NCI-H146 (cell line): ENCODE measurements around the gene RGMA.
A peak's percentile ranks its signal among the peaks of the same experiment; 100 is the strongest.

ENCODE experiments used
- DNase-seq: peaks from one replicate; lab custom pipeline; 2025; lab: John Stamatoyannopoulos, UW

RGMA gene

DNA sequence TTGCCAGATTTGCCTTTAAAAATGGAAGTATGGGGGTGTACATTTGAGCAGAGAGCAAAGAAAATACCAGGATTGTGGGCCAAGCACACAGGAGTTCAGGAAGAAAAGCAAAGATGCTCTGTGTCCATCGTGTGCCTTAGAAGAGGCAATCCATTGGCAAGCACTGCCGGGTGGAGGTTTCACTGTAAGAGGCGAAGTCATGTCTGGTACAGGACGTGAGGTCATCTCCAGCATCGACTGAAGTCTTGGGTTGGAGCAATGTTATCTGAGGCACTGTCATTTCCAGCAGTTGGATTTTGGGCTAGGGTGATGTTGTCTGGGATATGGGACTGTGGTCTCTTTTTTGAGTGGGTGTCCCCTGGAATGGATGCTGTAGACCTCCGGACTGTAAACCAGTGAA, 4.8 kb upstream of the RGMA start:
- DNase-seq, result no peak

DNA sequence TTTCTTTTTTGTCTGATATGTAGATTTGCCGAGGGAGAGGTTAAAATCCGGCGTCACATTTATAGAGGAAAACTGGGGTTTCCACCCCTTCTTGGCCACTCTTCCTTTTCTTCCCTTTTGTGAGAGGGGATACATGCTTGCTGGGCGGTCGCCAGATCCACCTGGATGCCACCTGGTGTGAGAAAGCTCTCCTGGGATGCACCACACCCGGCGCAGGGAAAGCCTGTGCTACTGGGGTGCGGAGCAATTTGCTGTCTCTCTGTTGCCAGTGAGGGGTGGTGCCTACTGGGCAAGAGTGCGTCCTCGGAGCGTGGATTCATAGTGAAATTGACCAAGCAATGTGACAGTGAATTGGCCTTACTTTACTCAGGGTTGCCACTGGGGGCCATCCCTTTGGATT, 2.5 kb upstream of the RGMA start:
- DNase-seq, result no peak

DNA sequence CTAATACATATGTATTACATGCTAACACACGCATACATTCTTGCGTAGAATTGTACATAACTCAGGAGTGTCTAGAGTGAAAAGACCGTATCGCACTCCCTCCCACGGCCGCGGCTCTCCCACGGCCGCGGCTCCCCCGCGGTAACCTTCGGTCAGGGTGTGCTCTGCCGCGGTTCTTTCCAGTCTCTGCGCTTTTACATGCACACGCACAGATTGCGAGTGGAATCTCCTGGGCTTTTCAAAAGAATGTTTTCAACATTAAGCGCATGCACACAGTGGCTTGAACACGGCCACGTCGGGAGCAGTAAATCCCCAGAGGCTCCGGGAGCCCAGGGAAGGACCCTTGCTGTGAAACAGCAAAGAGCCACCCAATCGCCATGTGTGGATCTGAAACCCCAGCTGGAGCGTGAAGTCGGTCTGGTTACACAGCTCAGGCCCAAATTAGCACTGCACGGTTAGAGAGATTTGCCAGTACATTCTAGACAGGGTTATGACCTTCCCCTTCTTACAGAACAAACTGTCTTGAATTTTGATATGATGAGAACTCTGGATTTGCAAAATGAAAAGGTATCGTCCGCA, 805 bp upstream of the RGMA start:
- peak; percentile 58 for DNase-seq

DNA sequence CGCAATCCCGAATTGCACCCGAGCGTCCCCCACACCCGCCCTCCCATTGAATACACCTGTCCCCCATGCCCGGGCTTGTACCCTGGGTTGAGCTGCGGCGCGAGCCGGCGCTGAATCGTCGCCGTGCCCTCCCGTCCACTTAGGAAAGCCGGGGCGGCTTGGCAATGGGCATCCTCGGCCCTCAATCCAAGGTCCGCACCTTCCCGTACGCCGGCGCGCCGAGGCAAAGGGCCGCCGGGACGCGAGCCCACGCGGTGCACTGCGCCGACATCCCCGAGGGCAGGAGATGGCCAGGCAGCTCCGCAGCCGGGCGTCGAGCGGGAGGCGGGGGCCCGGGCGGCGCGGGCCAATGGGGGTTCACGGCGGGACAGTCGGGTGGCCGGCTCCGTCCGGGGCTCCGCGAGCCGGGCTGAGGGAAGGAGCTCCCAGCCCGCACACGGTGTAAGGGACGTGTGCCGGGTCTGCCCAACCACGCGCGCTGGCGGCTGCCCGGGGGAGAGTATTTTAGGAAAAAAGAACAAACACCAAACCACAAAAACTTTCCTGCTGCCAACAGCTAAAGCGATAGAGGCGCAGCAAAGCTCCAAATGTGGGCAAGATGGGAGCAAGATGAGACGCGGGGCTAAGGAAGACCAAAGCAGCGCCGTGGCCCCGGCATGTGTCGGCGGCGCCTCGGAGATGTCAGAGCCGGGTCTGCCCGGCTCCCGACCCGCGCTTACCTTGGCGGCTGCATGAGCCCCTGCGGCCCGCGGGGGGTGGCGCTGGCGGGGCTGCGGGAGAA, 621 bp downstream of the RGMA start:
- peak; percentile 75 for DNase-seq

DNA sequence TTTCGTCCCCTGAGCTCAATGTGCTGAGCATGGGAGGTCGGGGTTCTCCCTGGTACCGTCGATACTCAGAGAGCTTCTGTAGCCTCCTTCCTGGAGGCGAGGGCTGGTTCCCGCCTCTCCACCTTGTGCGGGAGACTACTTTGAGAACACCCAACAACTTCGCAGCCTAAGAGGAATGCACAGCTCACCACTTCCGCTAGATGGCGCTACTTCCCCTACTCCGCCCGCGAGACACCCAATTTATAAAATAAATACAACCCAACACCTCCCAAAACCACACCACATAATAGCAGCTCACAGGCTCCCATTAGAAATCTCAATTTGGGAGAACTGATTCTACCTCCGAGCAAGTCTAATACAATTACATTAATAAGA, 1.2 kb downstream of the RGMA start:
- peak; percentile 80 for DNase-seq

DNA sequence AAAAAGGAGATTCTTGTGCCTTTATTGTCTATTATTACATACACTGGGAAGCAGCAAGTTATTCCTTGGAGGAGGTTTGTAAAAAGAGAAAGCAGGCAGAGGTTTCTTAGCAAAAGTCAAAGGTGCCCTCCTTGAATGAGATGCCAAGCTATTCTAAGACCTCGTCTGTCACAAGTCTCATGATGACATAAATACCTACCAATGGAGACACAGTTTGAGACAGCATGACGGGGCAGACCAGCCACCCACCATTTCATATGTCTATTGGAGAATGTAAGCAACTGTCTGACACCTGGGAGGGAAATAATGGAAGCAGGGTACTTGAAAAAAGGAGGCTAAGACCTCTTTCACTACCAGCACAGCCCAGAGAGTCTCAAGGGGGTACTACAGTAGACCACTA, 2.2 kb downstream of the RGMA start:
- no peak for DNase-seq

DNA sequence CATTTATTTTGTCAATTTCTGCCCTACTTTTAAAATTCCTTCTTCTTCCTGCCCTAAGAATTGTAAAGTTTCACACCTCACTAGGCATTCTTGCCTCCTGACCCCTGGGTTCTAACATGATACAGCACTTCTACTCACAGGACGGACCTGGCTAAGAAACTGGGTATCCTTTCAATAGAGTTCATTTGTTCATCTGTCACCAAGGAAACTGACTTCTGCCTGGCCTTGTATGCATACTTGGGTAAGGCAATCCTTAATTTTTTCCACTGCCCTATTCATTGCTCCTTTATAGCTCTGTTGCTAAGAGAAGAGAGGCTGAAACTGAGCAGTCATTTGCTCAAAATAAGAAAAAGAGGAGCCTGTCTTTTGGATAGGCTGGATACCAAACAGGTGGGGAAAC, 3.3 kb downstream of the RGMA start:
- DNase-seq, result no peak

DNA sequence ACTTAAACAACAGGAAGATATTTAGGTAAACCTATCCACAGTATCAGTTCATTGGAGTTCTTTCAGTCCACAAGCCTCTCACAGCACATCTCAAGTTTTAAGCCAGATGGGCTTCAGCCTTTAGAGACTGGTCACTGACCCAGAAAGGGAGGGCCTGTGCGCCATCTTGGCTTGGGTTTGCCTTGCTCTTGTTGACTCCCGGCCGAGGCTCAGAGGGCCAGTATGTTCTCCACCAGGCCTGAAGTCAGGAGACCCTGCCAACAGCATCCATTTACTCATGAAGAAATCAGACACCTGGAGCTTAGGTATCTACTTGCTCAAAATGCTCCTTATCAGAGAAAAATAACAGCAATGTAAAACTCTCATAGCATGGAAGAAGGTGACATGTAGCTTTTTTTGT, 6.2 kb downstream of the RGMA start:
- no peak for DNase-seq

DNA sequence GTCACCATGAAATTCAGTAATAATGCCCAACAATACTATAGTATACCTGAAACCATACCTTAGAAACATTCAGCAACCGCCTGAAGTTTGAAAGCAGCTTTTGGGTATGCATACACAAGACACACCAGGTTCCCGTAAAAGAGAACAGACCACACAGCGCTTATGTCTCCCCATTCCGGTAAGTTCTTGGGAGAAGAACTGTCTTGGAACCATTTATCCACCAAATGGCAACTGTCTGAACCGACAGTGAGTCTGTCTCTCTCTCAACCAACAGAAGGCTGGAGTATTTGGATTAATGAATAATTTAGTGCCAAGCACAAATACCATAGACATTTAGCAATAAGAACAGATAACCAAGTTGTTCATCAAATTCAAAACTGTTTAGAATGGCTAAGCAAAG, 7.6 kb downstream of the RGMA start:
- DNase-seq, result no peak

DNA sequence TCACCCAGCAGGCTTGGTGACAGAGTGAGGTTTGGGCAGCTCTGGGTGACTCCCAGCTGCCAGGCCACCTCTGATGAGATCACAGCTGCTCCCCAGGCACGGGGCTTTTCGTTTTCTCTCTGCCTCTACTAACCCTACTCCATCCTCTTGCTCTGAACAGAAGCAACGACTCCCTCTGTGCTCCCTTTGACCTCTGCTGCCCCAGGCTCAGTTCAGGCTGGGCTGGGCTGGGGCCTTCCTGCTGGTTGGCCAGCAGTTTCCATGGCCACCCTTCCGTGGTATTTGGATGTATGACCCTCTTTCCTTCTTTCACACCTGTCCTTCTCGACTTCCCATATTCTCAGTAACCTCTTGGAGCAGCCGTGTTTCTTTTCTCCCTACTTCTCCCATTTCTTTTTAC, 8.6 kb downstream of the RGMA start:
- no peak for DNase-seq

DNA sequence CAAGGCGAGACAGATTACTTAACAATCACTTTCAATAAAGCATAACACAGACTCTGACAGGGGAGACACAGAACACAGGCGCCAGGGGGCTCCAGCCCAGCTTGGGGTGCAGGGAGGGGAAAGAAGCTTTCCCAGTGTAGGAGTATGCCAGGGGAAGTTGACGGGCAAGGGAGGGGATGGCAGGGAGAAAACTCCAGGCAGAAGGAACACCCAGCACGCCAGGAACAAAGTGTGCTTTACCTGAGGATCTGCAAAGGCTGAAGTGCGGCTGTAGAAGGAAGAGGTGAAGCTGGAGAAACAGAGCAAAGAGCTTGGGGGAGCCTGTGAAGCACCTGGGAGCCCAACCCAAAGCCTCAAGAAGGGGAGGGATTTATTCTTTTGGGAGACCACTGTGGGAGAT, 12.1 kb downstream of the RGMA start:
- no peak for DNase-seq

DNA sequence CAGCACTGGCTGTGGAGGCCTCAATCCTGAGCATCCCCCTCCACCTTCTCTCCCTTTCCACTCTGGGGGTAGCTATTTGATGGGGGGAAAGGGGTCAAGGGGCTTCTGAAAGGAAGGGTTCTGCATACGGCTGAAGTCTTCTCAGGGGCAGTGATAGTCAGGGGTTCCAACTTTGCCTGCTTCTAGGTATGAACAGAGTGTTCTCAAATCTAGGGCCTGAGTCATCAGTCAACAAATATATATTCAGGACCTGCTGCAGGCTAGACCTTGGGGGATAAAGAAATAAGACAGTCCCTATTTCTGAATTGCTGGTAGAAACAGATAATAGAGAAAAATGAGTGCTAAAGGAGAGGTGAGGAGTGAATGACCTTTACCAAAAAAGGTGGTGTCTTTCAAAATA, 12.8 kb downstream of the RGMA start:
- no peak for DNase-seq

DNA sequence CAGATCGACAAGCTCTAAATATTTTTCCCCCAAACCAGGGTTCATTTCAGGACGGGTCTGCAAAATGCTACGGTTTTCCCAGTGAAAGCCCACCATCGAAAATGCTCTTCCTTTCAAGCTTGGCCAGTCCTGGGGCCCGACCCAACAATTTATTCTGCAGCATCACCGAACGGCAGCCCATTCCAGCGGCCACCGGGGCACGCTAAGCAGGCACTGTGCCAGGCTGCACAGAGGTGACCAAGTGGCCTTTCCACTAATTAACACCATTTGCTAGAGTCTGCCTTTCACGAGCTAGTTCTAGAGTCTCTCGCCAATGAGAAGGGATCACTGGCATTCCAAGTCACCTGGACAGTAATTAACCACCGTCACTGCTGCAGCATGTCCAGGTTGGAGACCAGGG, 14.4 kb downstream of the RGMA start:
- DNase-seq, result no peak

DNA sequence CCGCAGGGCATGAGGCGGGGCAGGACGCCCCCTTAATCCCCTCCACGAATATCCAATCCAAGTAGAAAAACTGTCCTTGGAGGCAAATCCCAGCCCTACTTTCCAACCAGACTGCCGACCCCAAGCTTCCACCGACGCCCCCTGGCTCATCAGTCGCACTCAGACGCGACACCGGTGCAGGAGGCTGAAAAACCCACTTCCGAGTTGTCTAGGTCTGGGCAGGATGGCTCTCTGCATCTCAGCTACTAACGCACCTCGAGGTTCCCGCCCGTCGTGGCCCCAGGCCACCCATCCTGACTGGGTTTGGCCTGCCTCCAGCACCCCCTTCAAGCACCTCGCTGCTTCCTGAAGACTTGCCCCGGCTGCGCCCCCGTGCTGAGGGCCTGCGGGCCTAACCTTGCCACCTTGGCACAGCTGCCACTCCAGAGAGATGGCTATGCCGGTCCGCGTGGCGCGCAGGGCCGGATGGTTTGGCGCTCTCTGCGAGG, 15.5 kb downstream of the RGMA start:
- DNase-seq, result no peak

DNA sequence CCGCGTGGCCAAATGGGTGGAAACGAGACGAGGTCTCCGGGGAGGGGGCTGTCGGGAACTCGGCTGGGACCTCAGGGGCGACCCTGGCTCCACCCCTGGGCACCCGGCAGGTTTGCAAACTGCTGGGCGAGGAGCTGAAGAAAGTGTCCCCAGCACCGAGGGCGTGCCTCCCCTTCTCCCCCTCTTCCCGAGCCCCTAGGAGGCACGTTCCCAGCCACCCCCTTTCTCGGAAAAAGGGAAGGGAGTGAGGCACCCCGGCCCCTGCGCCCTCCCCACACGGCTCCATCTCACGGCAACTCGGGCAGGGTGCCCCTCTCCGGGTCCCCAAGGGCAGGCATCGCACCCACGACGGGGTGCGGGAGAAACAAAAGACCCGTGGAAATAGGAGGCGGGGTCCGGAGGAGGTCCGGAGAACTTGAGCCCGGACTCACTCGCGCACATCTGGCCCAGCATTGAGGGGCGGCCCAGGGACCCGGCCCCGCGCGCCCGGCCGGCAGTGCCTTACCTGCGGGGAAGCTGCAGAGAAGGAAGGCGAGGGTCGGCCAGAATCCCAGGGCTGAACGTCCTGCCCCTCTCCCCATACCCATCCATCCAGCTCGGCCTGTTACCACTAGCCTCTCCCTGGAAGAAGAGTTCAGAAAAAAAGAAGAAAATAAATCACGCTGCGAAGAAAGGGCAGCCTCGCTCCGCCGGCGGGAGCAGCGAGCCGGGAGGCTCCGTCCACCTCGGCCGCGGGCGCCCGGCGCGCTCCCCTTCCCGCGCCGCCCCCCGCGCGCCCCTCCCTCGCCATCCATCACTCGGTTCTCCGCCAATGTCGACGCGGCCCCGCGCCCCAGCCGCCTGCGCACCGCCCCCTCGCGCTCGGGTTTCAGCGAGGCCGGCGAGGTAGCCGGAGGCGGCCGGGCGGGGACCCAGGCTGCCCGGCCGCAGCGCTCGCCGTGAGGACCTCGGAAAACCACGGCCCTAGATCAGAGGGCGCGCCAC, 16.3 kb downstream of the RGMA start:
- peak; percentile 87 for DNase-seq

DNA sequence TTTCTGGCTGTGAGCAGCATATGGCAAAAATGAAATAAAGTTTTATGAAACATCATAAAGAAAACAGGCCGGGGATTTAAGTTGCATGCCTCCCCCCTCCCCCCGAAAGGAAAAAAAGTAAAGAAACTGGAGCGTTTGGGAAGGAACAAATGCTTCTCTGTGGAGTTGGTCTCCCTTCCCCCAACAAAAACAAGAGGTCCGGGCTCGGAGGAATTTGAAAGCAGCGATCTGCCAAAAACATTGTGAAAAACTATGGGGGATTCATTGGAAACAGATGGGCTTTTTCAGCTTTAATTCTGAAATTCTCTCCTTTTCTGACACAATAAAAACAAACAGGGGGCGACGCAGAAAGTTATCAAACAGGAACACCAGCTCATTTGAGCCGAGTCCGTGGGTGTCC, 17.0 kb downstream of the RGMA start:
- no peak for DNase-seq

DNA sequence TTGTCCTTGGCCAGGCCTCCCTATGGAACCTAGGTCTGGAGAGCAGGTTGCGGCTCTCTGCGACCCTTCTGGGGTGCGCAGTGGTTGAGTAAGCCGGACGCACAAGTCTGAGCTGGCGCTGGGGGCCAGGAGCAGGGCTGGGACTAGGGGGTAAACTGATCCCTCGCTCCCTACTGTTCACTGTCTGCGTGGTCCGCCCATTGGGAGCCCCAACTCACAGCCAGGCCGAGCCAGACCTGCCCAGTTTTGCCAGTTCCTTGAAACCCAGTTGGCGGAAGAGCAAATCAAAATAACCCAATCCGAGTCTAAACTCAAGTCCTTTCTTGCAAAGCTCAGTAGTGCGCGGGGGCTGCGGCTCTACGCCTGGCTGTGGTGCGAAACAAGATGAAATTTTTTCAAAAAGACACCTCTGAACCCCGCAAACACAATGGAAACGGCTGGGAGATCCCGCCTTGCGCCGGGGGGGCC, 17.5 kb downstream of the RGMA start:
- DNase-seq, result no peak

DNA sequence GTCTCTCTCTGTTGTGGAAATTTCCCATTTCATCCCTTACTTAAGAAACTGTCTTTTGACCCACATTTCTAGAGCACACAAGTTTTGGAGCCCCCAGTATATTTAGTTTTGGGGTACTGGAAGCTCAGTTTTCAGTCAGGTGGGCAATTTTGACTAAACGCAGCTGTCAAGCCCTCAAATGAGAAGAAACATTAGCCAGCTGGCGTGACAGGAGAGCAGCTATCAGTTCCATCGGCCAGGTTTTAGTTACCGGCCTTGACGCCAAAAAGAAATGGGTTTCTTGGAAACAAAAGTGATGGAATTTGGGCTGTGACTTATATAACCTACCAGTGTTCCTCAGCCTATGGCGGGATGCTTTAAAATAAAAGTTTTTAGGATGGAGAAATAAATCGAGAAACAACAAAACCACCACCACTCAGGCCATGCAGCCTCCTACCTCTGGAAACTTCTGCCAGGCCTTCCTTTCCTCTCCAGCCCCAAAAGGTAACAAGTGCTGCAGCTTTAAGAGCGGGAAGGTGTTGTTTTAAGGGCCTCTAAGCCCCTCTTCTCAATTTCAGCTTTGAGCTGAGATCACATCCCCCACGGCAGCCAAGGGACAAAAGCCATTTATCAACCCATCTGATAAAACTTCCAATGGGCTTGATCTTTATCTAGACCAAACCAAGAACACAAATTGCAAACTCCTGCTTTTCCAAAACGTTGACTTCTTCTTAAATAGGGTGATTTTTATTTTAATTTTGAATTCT, 18.3 kb downstream of the RGMA start:
- no peak for DNase-seq

DNA sequence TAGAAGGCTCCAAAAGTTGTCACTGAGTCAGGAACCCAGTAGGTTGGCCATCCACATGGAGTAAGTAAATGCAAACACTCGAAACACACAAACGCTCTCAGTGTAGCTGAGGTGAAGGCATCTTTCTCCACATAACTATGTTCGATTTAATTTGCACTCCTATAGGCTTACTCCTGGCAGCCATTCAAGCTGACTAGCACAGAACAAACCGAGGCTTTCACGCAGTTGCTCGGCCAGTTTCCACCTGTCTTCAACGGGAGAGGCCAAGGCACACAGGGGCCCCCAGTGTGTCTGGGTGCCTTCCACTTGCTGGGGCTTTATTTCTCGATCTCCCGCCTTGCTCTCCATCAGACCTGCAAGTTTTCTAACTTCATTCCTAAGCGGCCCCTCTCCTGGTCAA, 18.9 kb downstream of the RGMA start:
- DNase-seq, result no peak

DNA sequence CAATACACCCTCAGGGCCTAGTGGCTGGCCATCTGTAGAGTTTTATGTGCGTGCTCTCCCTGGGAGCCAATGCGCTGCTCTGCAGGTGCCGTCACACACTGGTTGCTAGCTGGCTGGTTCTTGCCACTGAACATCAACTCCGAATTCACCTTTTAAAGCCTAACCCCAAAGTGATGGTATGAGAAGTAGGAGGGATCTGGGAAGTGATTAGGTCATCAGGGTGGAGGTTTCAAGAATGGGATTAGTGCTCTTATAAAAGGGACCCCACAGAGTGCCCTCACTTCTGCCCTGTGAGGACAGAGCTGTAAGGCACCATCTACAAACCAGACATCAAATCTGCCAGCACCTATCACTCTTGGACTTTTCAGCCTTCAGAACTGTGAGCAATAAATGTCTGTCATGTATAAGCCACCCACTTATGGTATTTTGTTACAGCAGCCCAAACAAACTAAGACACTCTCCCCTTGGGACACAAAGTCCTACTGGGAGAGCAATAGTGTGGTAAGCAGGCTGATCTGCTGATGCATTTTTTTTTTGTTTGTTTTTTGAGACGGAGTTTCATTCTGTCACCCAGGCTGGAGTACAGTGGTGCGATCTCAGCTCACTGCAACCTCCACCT, 20.3 kb downstream of the RGMA start:
- DNase-seq, result peak; percentile 50

DNA sequence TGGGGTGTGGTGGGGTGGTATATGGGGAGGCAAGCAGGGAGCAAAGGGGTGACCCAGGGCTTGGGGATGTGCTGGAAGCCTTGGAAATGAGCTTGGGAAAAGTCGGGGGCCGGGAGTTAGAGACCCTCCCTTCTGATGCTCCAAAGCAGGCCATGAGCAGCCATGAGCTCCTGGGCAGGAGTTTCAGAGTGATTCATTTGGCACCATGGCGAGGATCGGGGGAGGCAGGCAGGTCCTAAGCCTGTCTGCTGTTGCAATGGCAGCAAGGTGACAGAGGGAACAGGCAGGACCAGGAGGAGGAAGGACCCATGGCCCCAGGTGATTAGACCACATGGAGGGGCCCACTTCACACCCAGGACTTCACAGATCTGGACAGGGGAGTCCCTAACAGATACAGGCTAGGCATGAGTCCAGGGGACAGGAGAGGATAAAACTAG, 21.3 kb downstream of the RGMA start:
- DNase-seq, result no peak
